Fibroblast of skin of left quadriceps (primary cell): ENCODE data around the gene EIF2AK2.

Experiments used
- DNase-seq, 2 experiments: peaks; one replicate each; pipeline ENCODE4 v3.0.0-alpha.2; 2013; ENCODE audit warnings: low read depth in 2 of 2

EIF2AK2 gene

DNA sequence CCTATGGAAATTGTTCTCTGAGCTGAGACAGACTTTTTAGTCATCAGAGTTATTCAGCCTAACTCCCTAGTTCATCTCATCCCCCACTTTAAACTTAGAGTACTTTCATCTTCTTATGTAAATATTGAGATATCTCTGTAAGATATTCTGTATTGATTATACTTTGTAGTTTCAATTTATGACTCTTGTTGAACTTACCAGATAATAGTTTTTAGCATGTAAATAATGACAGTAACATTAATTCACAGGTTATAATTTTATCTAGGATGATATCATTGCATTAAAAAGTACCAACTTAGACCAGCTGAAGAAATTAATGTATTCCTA, 14.8 kb upstream of the EIF2AK2 start:
- DNase-seq = no peak

- peak in 1 of 2 experiments; percentile 8 for DNase-seq
Observed at GRCh38 chr2:37168217-37168981, 11.6 kb upstream of the EIF2AK2 start.

DNA sequence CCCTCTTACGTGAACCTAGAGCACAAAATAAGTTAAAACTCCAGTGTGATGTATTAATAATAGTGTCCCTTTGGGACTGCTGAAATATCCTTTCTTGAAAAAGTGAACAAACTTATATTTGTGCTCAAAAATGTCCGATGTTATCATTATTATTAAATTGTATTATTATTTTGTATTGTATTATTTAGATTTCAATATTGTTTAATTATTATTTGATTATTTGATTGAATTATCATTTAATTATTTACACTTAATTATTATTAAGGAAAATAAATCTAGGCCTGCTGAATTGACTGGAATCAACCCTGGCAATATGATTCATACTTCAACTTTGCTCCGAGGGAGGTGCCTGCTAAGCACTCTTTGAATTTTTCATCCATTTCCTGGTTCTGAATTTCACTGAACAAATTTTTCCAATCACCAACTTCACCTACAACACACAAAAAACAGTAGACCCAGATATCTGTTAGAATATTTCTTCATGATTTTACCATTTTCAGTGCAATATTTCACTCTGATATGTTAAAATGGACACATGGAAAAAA, 10.9 kb upstream of the EIF2AK2 start:
- DNase-seq = no peak

DNA sequence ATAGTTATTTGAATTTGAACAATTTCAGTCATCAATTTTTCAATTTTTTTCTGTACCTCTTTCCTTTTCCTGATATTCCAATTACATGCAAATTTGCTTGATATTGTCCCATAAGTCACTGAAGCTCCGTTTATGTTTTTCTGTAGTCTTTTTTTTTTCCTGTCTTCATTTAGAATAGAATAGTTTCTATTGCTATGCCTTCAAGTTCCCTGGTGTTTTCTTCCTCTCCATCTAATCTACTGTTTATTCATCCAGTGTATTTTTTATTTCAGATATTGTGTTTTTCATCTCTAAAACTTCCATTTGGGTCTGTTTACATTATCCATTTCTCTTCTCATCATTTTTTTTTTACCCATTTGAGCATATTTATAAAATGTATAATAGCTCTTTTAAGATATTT, 8.0 kb upstream of the EIF2AK2 start:
- no peak for DNase-seq

- DNase-seq = peak in 1 of 2 experiments; percentile 12
Observed at GRCh38 chr2:37156071-37156856, 516 bp downstream of the EIF2AK2 start.

DNA sequence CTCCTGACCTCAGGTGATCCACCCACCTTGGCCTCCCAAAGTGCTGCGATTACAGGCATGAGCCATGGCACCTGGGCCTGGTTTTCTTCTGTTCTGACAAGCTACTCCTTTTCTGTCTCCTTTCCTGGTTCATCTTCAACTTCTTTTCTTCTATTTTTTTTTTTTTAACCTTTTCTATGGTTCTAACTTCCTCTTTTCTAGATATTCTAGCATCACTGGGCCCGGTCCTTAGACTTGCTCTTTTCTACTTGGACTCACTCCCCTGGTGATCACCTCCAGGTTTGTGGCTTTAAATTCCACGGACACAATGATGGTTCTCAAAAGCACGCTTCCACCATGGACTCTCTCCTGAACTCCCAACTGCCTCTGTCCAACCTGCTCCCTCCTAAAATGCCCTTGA, 2.0 kb downstream of the EIF2AK2 start:
- no peak for DNase-seq

DNA sequence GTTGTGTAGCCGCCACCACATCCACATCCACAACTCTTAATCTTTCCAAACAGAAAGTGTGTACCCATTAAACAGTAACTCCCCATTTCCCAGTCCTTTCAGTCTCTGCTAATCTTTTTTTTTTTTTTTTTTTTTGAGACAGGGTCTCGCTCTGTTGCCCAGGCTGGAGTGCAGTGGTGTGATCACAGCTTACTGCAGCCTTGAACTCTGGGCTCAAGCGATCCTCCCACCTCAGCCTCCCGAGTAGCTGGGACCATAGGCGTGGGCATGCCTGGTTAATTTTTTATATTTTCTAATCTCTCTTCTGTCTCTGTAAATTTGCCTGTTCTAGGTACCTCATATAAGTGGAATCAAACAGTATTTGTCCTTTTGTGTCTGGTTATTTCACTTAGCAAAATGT, 3.6 kb downstream of the EIF2AK2 start:
- no peak for DNase-seq

- no peak for DNase-seq
Observed at GRCh38 chr2:37149626-37150322, 7.0 kb downstream of the EIF2AK2 start.

GRCh38 chr2:37148325-37148724, 8.5 kb downstream of the EIF2AK2 start:
- DNase-seq = no peak

DNA sequence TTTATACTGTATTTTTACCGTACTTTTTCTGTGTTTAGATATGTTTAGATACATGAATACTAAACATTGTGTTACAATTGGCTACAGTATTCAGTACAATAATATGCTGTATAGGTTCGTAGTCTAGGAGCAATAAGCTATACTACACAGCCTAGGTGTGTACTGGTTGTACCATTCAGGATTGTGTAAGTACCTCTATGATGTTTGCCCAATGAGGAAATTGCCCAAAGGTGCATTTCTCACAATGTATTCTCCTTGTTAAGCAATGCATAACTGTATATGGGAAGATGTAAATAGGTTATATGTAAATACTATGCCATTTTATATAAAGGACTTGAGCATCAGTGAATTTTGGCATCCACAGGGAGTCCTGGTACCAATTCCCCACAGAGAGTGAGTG, 10.7 kb downstream of the EIF2AK2 start:
- DNase-seq = no peak

DNA sequence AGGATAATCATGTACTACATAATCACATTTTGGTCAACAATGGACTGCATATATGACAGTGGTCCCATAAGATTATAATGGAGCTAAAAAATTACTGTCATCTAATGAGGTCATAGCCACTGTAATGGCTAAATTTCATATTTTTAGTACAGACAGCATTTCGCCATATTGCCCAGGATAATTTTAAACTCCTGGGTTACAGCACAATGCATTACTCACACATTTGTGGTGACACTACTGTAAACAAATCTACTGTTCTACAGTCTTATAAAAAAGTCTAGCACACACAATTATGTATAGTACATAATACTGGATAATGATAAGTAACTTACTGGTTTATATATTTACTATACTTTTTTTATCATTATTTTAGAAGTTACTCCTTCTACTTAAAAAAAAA, 12.8 kb downstream of the EIF2AK2 start:
- no peak for DNase-seq

- no peak for DNase-seq
Observed at GRCh38 chr2:37142546-37142945, 14.2 kb downstream of the EIF2AK2 start.

- no peak for DNase-seq
Observed at GRCh38 chr2:37132914-37133313, 23.9 kb downstream of the EIF2AK2 start.

GRCh38 chr2:37125416-37125815, 31.4 kb downstream of the EIF2AK2 start:
- DNase-seq = no peak

- no peak for DNase-seq
Observed at GRCh38 chr2:37119157-37119556, 37.6 kb downstream of the EIF2AK2 start.

- no peak for DNase-seq
Observed at GRCh38 chr2:37117566-37117965, 39.2 kb downstream of the EIF2AK2 start.

DNA sequence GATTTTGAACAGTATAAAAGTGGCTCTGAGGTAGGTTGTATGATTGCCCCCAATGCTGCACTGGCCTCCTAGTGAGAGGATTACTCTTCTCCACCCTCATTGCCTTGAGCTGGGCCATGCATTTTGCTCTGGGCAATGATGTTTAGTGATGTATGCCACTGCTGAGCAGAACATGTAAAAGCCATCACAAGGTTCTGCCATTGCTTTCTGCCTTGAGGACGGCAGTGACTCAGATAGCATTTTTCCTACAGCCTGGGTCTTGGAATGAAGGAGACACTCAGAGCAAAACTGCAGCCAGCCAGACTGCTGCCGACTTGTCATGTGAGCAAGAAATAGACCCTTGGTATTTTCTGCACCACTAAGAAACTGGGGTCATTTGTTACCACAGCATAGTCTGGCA, 44.8 kb downstream of the EIF2AK2 start:
- DNase-seq = no peak

GRCh38 chr2:37110306-37111212, 46.2 kb downstream of the EIF2AK2 start:
- no peak for DNase-seq

- DNase-seq = no peak
Observed at GRCh38 chr2:37109523-37109922, 47.3 kb downstream of the EIF2AK2 start.

DNA sequence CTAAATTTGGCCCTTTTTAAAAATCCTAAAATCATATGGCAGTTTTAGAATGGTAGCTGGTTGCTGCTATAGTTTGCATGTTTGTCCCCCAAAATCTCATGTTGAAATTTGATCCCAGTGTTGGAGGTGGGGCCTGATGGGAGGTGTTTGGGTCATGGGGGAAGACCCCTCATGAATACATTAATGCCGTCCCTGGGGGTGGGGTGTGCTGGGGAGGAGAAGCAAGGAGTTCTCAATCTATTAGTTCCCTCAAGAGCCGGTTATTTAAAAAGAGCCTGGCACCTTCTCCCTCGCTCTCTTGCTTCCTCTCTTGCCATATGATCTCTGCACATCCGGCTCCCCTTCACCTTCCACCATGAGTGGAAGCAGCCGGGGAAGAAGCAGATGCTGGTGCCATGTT, 51.6 kb downstream of the EIF2AK2 start:
- no peak for DNase-seq

DNA sequence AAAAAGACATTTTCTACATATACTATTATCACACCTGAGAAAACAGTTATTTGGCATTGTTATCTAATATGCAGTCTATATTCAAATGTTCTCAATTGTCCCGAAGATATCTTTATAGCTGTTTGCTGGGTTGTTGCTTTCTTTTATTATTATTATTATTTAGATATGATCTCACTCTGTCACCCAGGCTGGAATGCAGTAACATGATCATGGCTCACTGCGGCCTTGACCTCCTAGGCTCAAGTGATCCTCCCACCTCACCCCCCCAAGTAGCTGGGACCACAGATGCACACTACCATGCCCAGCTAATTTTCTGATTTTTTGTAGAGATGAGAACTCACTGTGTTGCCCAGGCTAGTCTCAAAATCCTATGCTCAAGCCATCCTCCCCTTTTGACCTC, 52.6 kb downstream of the EIF2AK2 start:
- DNase-seq = no peak
